Stimulated activated CD4-positive, alpha-beta T cell treated with anti-CD3 and anti-CD28 coated beads, Interleukin-12 subunit alpha, Interleukin-12 subunit beta, amount 100 ng/mL, for 48 hours (primary cell): Measurements from ENCODE around the gene SNHG17.
"Not testable (repeated sequence)": the region's sequence is repeated elsewhere in the genome, so short reads cannot be mapped to it uniquely, and the experiment has no call there.

Experiments used
- DNase-seq, 3 donors: peaks; one replicate each; pipeline ENCODE4 v3.0.0-alpha.2; 2020; ENCODE audit warnings: low read depth in 2 of 3, low spot score in 1 of 3

The SNHG17 gene

GRCh38 chr20:38447931-38448675 lies 13.0 kb upstream of the SNHG17 start:
- DNase-seq, result no peak

DNA sequence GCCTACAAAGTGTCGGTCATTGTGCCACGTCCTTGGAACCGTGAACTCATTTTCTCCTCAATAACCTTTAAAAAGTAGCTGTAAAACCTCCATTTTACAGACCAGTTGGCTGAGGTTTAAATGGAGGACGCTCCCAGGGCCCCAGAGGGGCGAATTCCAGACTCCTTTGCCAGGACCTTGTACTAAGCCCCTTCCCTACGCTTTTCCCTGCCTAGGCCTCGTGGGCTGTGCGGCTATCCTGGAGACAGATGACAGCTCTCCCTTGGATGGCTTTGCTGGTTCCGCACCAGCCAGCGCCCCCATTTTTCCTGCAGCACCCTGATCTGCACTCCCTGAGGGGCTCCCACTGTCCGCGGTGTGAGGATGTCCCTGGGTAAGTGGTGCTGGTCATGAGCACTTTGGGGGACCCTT lies 12.1 kb upstream of the SNHG17 start:
- no peak for DNase-seq

GRCh38 chr20:38446441-38447209 lies 11.5 kb upstream of the SNHG17 start:
- DNase-seq, result peak; percentile 87 to 96 (median 94)

- no peak for DNase-seq
Observed at GRCh38 chr20:38445901-38446425, 10.8 kb upstream of the SNHG17 start.

DNA sequence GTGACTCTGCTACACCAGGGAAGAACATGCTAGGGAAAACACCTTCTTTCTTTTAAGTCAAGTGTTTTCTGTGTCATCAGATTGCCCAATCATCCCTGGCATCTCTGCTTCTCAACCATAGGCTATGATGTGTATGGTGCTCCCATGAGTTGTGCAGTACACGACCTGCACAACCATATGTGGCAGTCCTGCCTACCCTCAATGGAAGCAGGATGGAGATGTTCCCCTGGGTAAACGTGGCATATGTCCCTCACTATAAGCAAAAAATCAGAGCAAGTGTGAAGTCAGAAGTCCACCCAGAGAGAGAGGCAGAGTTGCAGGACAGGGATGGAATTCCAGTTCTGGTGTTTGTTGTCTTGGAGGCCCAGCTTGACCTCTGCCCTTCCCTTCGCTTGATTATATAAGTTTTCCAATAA lies 10.3 kb upstream of the SNHG17 start:
- DNase-seq, result no peak

DNA sequence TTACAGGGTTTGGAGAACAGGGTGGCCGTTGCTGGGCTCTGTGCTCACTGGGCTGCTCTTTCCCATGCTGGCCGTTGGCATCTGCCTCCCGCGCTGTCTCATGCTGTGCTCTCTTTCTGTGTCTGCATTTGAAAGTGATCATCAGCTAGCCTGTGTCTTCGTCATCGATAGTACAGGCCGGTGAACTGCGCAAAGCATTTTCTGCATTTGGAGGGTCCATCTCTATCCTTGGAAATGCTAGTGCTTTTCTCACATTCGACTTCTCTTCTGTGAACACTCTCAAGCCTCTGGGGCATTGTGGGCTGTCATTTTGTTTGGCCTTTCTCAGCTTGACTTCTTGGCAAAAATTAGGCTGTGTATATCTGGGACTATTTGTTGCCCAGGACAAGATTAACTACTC lies 6.8 kb upstream of the SNHG17 start:
- DNase-seq, result no peak

DNA sequence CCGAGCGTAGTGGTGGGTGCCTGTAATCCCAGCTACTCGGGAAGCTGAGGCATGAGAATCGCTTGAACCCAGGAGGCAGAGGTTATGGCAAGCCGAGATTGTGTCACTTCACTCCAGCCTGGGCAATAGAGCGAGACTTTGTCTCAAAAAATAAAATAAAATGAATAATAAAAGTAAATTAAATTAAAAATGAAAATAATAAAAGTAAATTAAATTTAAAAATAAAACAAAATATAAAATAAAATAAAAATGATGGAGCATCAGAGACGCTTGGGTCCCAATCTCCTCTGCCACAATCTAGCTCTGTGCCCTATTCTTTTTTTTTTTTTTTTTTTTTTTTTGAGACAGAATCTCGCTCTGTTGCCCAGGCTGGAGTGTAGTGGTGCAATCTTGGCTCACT lies 6.0 kb upstream of the SNHG17 start:
- DNase-seq, result not testable (repeated sequence)

DNA sequence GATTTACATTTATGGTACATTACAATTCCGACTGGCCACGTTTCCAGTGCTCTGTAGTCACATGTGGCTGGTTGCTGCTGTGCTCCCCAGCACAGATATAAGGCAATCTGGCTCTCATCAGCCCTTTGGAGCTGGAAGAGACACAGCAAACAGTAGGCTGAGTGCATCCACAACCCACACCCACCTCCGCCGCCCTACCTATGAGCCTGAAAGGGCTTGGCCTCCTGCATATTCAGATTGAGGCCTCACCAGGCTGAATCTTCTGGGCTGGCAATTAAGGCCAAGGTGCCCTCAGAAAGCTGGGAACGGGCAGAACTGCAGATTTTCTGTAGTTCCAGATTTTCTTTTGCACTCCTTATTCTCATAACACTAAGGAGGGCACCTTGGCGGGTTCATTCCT lies 2.7 kb upstream of the SNHG17 start:
- DNase-seq, result no peak

DNA sequence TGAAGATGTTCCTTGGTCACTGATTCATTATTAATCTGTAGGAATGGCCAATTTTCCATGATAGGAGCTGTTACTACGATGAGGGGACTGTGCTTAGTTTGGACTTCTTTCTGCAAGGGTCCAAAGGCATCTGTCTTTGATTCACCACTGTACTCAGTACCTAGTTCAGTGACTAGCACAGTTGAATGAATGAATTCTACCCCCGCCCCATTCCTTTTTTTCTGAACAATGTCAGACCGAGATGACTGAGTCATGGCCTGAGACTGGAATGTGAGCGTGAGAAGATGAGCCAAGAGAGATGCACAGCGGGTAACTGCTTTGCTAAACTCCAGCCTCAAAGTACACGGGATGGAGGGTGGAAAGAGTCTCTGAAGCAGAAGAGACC lies 419 bp upstream of the SNHG17 start:
- DNase-seq, result no peak

DNA sequence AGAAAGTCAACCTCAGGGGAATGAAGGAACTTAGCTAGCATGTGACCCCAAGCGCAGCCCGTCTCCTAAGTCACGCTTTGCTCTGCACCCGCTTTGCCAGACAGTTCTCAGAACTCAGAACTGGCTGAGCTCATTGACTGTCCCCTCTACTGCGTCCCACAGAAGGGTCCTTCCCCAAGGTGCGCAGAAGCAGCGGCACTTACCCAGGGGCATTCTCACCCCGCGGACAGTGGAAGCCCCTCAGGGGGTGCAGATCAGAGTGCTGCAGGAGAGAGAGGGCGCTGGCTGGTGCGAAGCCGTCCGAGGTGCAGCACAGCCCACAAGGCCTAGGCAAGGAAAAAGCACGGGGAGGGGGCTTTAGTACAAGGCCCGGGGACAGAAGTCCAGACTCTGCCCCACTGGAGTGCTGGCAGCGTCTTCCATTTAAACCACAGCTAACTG lies 807 bp downstream of the SNHG17 start:
- DNase-seq, result no peak

DNA sequence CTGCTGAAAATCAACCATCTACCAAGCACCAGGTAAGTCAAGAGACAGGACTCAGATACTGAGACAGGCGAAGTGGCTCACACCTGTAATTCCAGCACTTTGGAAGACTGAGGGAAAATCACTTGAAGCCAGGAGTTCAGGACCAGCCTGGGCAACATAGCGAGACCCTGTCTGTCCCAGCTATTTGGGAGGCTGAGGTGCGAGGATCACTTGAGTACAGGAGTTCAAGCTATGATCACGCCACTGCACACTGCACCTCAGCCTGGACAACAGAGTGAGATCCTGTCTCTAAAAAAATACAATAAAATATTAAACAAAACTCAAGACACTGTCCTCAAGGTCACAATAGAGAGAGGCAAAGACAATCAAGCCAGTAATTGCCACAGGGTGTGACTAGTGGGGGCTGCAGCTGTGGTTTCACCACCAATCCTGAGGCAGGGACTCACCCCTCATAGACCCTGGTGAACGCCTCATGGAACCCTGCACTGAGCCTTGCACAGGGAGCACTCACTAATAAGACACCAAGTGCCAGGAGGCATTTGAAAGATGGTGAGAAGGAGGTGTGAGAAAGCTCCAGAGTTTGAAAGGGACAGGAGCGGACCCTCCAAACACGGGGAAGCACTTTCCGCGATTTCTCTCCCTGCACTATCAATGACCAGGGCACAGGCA lies 1.7 kb downstream of the SNHG17 start:
- no peak for DNase-seq

- DNase-seq, result not testable (repeated sequence)
Observed at GRCh38 chr20:38432870-38433269, 2.3 kb downstream of the SNHG17 start.

DNA sequence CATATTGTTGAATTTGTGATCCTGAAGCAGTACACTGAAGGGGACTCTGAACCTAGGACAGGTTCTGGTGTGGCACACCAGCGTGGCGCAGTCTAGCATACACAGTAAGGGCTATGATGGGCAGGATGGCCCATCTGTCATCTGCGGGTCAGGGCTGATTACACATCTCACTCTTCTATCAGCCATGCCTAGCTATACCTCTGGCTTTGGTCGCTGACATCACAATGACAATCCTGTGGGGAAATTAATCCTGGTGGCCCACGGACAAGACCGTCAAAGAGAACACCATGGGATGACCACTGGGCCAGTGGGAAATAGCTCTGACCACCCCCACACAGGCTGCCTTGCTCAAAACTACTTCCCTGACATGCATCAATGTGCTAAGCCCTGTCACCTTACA lies 2.8 kb downstream of the SNHG17 start:
- no peak for DNase-seq

DNA sequence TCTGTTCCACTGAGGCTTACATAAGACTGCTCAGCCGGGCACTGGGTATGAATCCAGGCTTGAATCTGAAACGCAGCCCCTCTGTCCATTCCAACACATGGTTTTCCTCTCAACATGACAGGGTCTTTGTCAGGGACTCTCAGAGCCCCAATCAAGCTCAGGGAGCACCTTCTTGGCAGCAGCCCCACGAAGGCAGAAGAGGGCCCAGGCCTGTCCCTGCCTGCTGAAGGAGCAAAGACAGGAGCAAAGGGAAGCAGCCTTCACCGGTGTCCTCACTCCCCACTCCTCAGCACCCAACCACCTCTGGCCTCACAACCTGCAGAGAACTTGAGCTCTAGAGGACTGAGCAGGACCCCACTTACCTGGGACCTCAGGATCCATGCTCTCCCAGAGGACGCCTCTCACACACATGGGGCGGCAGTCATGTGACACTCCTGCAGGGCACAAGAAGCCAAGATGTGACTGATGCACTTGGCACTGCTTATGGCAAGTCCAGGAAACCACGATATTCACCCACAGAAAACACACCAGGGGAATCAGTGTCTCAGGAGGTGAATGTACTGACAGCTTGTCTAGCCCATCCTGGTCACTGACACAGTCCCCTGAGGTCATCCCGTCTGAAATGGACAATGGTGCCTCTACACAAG lies 4.3 kb downstream of the SNHG17 start:
- DNase-seq, result no peak

DNA sequence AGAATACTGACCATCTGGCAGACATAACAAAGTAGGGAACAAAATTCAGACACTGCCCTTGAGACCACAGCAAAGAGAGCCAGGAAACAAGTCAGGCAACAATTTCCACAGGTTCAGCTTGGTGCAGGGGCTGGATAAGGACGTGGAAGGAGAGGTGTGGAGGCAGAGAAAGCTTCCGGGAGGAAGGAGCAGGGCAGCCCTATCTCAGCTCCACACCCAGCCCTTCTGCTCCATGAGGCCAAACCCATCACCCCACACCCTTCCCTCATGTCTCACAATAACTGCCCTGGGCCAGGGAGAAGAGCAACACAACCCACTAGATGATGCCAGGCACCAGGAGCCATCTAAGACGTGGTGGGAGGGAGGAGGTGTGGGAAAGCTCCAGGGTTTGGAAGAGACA lies 5.8 kb downstream of the SNHG17 start:
- no peak for DNase-seq

- DNase-seq, result no peak
Observed at GRCh38 chr20:38428800-38429199, 6.3 kb downstream of the SNHG17 start.

DNA sequence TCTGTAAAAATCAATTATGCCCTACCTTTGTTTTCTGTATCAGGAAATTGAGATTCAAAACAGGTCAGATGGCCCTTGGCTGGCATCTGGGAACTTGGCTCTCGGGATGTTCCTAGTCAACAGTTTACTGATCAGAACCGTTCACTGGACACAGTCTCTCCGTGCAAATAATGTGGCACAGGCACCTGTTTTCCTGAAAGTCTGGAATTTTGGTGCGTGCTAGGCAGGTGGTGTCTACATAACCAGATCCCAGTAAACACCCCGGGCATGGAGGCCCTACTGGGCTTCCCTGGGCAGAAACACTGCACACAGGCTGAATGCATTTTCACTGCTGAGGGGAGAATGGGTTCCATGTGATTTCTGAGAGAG lies 7.5 kb downstream of the SNHG17 start:
- no peak for DNase-seq

- peak in 2 of 3 donors; percentile 14 to 21 for DNase-seq
Observed at GRCh38 chr20:38426006-38426897, 8.9 kb downstream of the SNHG17 start.

DNA sequence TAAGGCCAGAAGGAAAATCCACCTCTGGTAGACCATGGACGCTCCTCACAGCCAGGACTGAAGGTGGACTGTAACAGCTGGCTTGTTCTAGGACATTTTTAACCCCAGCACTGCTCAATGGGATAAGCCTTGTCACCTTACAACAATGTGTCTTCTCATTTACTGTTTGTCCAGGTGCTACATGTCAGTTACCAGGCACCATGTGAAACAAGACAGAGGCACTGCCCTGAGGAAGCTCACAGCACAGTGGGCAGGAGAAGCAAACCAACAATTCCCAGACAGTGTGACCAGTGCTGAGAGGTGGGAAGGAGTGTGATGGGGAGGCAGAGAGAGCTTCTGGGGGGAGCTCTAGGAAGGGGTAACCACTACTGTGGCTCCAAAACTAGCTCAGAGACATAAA lies 10.7 kb downstream of the SNHG17 start:
- no peak for DNase-seq

GRCh38 chr20:38423541-38423940 lies 11.6 kb downstream of the SNHG17 start:
- DNase-seq, result no peak
